PC-9 (cell line): Measurements from ENCODE around the gene KDELR1.

ENCODE experiments used
- EZH2 ChIP-seq: fragments of 200-600 bp; sonication (generic); IDR thresholded peaks from 2 replicates; pipeline ENCODE4 v1.8.0; 2017; ENCODE audit warnings: antibody characterized with exemption, low read depth
- TF ChIP-seq, protein P1 (sequence below): fragments of 200-600 bp; sonication (generic); conservative IDR thresholded peaks from 2 replicates; pipeline ENCODE4 v1.6.1; 2017; ENCODE audit warnings: mixed run types, antibody characterized with exemption, mild to moderate bottlenecking, moderate library complexity

DNA sequence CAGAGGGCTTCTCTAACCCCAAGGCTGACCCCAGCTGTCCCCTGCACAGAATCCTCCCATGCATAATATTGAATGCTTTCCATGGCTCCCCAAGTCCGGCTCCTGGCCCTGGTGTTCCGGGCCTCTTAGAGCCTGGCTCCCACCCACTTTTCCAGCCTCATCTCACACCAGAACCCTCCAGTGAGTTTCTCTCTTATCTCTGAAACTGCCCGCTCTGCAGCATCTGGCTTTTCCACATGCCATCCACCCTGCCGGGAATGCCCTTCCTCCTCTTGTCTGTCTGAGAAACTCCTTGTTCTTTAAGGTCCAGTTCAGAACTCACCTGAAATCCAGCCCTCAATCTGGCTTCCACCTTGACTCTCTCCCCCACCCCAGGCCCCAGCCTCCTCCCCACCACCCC, 20.4 kb downstream of the KDELR1 start:
- TF ChIP-seq, protein P1, sequence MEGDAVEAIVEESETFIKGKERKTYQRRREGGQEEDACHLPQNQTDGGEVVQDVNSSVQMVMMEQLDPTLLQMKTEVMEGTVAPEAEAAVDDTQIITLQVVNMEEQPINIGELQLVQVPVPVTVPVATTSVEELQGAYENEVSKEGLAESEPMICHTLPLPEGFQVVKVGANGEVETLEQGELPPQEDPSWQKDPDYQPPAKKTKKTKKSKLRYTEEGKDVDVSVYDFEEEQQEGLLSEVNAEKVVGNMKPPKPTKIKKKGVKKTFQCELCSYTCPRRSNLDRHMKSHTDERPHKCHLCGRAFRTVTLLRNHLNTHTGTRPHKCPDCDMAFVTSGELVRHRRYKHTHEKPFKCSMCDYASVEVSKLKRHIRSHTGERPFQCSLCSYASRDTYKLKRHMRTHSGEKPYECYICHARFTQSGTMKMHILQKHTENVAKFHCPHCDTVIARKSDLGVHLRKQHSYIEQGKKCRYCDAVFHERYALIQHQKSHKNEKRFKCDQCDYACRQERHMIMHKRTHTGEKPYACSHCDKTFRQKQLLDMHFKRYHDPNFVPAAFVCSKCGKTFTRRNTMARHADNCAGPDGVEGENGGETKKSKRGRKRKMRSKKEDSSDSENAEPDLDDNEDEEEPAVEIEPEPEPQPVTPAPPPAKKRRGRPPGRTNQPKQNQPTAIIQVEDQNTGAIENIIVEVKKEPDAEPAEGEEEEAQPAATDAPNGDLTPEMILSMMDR, result no peak
- no peak for TF ChIP-seq EZH2
